KMS-11 (cell line): ENCODE measurements around the gene MEGF11.

Source experiments
- H2AFZ ChIP-seq: fragments of 200-600 bp; sonication (generic); 2 replicates; pipeline ENCODE4 v1.6.1; 2016; ENCODE audit warnings: antibody characterized with exemption, mixed run types, low read depth
- H3K27ac ChIP-seq: fragments of 200-600 bp; sonication (generic); 2 replicates; pipeline ENCODE4 v1.6.1; 2016; ENCODE audit warnings: mild to moderate bottlenecking, mixed run types
- H3K27me3 ChIP-seq: fragments of 200-600 bp; sonication (generic); 2 replicates; pipeline ENCODE4 v1.6.1; 2017; ENCODE audit warnings: mild to moderate bottlenecking, low read depth, mixed run types, moderate library complexity; ENCODE audit not compliant: insufficient read depth
- H3K36me3 ChIP-seq: fragments of 200-600 bp; sonication (generic); 2 replicates; pipeline ENCODE4 v1.6.1; 2017; ENCODE audit warnings: mild to moderate bottlenecking, mixed run types; ENCODE audit not compliant: insufficient read depth
- H3K4me1 ChIP-seq: fragments of 200-600 bp; sonication (generic); 2 replicates; pipeline ENCODE4 v1.6.1; 2016; ENCODE audit warnings: mild to moderate bottlenecking, low read depth, mixed run types; ENCODE audit not compliant: poor library complexity, severe bottlenecking
- H3K4me2 ChIP-seq: fragments of 200-600 bp; sonication (generic); 2 replicates; pipeline ENCODE4 v1.7.0; 2016; ENCODE audit warnings: mild to moderate bottlenecking, mixed run types
- H3K4me3 ChIP-seq: fragments of 200-600 bp; sonication (generic); IDR thresholded peaks from 2 replicates; pipeline ENCODE4 v1.6.1; 2017; ENCODE audit warnings: low read depth, low read length, mixed read lengths; ENCODE audit not compliant: insufficient read depth
- H3K79me2 ChIP-seq: fragments of 200-600 bp; sonication (generic); 2 replicates; pipeline ENCODE4 v1.6.1; 2016; ENCODE audit warnings: low read depth, mixed run types; ENCODE audit not compliant: insufficient read depth
- H3K9ac ChIP-seq: fragments of 200-600 bp; sonication (generic); 2 replicates; pipeline ENCODE4 v1.6.1; 2016; ENCODE audit warnings: mild to moderate bottlenecking, mixed run types
- H4K20me1 ChIP-seq: fragments of 200-600 bp; sonication (generic); 2 replicates; pipeline ENCODE4 v1.6.1; 2016; ENCODE audit warnings: mild to moderate bottlenecking, mixed run types; ENCODE audit not compliant: insufficient read depth
- CTCF ChIP-seq: fragments of 200-600 bp; sonication (generic); conservative IDR thresholded peaks from 2 replicates; pipeline ENCODE4 v1.6.1; 2017; ENCODE audit warnings: low read depth, mild to moderate bottlenecking, antibody characterized with exemption, low read length, moderate library complexity, mixed read lengths

MEGF11 gene

GRCh38 chr15:66169625-66170024 is 83.9 kb downstream of the MEGF11 start:
- Histone ChIP-seq H3K27me3 (no peaks in the 10 kb centered on the region; the same call in 1 of the 2 replicates), H2AFZ (no peak overlapping the region), H3K36me3 (no peaks in the 10 kb centered on the region), H3K79me2 (no peaks in the 10 kb centered on the region), H3K27ac (no peak overlapping the region), H3K9ac (no peak overlapping the region), H3K4me3 (no peak overlapping the region), H4K20me1 (no peaks in the 10 kb centered on the region), H3K4me2 (no peak overlapping the region), H3K4me1 (no peaks in the 10 kb centered on the region)
- no peak for TF ChIP-seq CTCF

- no peak overlapping the region for H3K9ac ChIP-seq
- no peaks in the 10 kb centered on the region for H3K36me3 ChIP-seq
- no peak for TF ChIP-seq CTCF
- H3K4me1 ChIP-seq = no peaks in the 10 kb centered on the region
- no peak overlapping the region for H3K4me2 ChIP-seq
- H3K4me3 ChIP-seq = no peak overlapping the region
- no peaks in the 10 kb centered on the region for H4K20me1 ChIP-seq
- H3K79me2 ChIP-seq = no peaks in the 10 kb centered on the region
- no peaks in the 10 kb centered on the region for H3K27me3 ChIP-seq
- no peak overlapping the region for H2AFZ ChIP-seq
- no peak overlapping the region for H3K27ac ChIP-seq
Observed at GRCh38 chr15:66169023-66169422, 84.5 kb downstream of the MEGF11 start.

- Histone ChIP-seq H3K36me3 (no peaks in the 10 kb centered on the region), H3K4me2 (no peak overlapping the region), H3K9ac (no peak overlapping the region), H2AFZ (no peak overlapping the region), H3K79me2 (no peaks in the 10 kb centered on the region), H4K20me1 (no peaks in the 10 kb centered on the region), H3K4me3 (no peak overlapping the region), H3K27ac (no peak overlapping the region), H3K27me3 (no peaks in the 10 kb centered on the region), H3K4me1 (no peaks in the 10 kb centered on the region)
- no peak for TF ChIP-seq CTCF
Observed at GRCh38 chr15:66167854-66168253, 85.7 kb downstream of the MEGF11 start.

- Histone ChIP-seq H4K20me1 (no peaks in the 10 kb centered on the region), H3K4me3 (no peak overlapping the region), H3K4me1 (no peaks in the 10 kb centered on the region), H3K4me2 (no peak overlapping the region), H2AFZ (no peak overlapping the region), H3K9ac (no peak overlapping the region), H3K27me3 (no peaks in the 10 kb centered on the region), H3K27ac (no peak overlapping the region), H3K36me3 (no peaks in the 10 kb centered on the region), H3K79me2 (no peaks in the 10 kb centered on the region)
- no peak for TF ChIP-seq CTCF
Observed at GRCh38 chr15:66165856-66166255, 87.7 kb downstream of the MEGF11 start.
